ENCODE data around the gene PRKAG3.

PRKAG3 gene

DNA sequence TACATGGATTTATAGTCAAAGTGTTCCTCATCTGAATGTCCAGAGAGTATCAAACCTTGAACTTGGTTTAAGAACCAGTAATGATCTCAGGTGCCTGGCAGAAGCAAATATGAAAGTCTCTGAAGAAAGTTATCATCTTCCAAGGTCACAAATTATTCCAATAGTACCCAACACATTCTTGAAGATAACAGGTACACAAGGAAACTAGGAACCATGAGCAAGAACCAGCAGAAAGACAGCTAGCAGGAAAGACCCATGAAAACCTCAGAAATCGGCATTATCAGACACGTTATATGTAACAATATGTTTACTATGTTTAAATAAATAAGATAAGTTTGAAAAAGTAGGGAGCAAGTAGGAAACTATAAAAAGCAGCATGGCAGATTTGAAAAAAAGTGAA is 5.9 kb upstream of the PRKAG3 start:
- no peak for DNase-seq

DNA sequence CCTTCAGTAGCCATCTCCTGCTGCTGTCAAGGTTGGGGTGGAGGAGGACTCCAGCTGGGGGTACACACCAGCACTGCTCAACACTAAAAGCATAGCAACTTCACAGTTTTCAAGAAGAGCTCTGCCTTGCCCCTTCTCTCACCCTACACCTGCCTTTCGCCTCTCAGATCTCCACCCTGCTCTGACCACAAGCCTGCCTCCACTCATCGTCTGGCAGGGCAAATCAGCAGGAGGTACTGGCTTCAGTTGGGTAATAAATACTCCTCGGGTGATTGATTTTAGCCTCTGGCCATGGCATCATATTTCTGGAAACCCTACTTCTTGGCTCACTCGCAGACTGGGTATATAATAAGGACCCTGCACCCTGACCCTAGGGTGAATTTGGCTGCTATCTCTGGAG is 3.1 kb upstream of the PRKAG3 start:
- DNase-seq, result no peak

DNA sequence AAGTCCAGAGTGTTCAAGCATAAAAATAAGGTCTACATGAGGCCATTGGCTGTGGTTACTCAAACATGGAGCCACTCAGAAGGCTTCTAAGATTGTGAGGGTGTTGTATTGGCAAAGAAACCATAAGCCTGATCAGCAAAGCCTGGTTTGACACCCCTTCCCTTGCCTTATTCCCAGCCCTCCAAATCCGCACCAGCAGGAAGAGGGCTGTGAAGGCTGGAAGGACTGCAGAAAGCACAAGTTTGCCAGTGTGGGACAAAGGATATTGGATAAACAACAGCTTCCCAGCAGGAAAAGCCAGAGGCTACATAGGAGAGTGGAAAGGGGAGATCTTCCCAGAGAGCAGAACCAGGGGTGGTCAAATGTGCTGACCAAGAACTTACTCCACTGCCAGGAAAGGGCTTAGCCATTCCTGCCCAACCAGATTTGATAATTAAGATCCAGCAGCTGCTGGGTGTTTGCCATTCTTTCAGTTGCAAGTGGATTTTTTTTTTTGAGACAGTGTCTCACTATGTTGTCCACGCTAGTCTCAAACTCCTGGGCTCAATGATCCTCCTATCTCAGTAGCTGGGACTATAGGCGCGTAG is 1.5 kb upstream of the PRKAG3 start:
- DNase-seq, result no peak

DNA sequence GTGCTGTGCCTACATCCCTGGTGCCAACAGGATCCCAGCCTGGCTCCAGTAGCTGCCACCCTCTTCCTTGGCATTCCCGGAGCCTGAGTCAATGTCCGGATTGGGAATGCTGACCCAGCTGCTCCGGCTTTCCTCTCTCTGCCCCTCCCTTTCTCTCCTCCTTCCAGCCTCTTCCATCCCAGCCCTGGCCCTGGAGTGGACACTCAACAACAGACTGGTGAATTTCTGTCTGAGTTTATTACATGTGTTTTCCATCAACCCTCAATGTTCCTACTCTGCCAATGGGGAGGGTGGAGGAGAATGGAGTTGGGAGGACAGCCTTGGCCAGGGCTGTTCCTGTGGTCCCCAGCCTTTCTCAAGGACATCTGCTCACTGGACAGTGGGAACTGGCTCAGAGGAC is 917 bp upstream of the PRKAG3 start:
- no peak for DNase-seq

DNA sequence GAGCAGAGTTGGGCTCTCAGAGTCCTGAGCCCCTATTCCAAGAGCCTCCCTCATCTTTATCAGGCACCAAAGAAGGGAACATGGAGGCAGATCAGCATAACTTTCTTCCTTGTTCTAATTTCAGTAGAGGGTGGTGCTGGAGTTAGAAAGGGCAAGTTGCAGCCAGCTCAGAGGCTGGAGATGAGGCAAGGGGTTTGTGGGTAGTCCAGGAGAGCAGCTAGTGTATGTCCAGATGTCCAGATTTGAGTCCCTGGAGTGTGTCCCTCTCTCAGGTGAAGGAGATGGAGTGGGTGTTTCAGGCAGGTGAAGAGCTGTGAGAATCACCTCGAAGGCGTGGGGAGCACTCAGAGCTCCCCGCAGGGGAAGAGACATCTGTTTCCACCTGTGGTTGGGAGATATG is 478 bp upstream of the PRKAG3 start:
- no peak for DNase-seq

DNA sequence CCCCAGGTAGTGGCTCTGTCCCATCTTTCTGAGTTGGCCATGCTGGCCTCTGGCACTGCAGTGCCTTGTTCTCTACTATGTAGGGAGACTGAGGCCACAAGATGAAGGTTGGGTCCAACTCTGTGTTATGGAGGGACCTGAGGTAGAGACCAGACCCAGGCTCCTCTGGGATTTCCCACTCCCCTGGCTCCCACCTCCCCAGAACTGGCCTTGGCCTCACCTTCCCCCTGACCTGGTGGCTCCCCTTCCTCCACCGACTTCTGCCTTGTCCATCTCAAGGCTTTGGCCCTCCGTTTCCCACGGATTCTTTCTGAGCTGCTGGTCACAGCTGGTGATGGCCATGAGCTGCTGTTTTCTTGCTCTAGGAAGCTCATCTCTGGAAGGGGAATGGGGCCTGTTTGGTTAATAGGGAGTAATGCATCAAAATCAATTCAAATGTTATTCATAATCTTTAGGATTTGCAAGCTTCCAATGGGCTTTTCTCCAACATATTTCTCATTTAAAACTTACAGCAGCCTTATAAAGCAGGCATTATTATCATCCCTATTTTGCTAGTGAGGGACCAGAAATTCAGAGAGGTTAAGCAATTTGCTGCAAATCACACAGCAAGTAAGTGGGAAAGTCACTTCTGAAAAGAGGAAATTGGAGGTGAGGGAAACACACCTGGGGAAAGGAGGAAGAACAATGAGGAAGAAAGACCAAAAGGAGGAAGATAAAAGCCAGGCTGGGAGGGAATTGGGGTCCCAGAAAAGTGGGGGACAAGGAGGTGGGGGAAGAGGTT is 887 bp downstream of the PRKAG3 start:
- no peak for DNase-seq

DNA sequence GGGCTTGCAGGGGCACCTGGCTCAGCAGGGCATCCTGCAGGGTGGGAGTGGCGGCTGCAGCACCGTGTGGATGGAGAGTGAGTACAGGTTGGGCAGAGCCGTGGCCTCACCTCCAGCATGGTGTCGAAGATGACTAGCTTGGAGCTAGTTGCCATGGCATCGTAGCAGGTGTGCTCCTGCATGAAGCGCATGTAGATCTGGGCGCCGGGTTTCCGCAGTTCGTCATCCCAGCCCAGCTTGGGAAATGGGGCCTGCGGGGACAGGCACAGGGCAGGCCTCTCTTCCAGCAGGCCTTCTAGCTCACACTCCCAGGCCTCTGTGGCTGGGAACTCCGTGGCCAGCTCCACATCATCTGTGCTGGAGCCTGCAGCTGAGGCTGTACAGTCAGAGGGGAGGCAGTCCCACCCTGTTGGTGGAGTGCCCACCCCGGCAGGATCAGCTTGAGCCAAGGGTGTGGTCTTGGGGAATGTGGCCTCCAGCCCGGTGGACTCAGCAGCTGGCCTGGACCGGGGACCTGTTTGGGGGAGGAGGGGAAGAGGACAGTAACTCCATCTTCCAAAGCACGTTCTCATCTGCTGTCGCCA is 1.6 kb downstream of the PRKAG3 start:
- DNase-seq, result no peak

DNA sequence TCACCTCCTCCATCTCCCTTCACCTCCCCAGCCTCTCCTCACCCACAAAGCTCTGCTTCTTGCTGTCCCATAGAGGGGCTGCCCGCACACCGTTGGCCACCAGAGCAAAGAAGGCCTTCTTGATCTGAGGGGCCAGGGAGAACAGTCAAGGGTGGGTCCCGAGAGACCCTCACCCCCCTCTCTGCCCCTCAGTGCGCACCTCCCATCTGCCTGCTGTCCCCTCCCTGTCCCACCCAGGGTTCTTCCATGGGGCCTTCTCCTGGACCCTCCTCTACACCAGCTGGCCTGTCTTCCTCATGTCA is 3.2 kb downstream of the PRKAG3 start:
- no peak for DNase-seq

DNA sequence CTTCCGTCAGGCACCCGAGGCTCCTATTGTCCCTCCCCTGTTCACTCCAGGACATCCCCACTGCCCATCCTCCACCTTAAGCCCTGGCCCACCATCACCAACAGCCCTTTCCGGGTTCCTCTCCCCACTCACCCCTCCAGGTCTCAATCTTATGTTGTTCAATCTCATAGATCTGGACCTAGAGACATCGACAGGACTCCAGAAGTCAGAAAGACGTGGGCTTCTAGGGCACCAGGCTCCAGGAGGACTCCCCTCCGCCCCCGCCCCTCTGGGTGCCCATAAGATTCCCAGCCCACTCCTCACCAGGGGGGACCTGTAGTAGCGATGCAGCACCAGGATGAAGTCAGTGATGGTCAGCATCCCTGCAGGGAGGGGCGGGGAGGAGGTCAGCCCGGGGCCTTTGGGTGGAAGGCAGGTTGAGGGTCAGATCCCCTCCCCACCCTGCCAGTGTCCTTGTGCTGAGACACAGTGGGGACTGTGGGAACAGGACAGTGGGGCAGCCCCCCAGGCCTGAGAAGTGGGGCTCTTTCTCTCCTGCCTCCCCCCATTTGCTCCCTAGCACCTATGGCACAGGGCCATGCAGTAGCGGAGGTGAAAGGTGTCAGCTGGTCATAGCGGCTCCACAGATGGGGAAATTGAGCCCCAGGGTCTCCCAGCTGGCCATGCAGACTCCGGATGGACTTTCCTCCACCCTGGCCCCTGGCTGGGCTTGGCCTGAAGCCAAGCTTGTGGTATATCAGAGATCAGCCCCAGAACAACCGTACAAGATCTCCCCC is 3.7 kb downstream of the PRKAG3 start:
- DNase-seq, result no peak

DNA sequence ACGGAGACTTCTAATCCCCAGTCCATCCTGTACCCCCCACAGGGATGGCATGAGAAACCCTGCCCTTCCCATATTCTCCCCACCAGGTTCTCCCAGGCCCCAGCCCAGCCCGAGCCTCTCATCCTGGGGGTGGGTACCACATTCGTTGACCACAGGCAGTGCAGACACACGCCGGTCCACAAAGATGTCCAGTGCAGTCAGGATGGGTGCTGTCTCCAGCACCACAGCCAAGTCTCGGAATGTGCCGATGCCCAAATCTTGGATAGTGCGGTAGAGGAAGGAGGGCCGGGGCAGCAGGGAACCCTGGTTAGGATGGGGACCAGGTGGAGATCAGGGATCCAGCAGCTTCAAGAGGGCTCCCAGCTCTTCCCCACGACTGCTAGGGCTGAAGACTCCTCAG is 4.8 kb downstream of the PRKAG3 start:
- no peak for DNase-seq

DNA sequence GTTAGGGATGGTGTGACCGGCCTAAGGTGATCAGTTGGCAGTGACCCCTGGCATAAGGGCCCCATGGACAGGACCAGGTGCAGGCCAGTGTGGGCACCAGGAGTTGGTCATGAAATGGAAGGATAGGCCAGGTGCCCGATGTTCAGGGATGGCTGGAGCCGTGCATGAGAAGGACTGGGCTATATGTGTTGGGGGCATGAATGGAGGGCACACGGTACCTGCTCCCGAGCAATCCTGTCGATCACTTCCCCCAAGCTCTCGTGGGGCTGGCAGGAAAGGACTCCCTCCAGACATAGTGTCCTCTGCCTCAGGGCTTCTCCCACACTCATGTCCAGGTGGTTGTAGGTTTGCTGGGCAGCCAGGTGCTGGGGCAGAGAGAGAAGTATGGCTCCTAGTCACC is 7.6 kb downstream of the PRKAG3 start:
- DNase-seq, result no peak

DNA sequence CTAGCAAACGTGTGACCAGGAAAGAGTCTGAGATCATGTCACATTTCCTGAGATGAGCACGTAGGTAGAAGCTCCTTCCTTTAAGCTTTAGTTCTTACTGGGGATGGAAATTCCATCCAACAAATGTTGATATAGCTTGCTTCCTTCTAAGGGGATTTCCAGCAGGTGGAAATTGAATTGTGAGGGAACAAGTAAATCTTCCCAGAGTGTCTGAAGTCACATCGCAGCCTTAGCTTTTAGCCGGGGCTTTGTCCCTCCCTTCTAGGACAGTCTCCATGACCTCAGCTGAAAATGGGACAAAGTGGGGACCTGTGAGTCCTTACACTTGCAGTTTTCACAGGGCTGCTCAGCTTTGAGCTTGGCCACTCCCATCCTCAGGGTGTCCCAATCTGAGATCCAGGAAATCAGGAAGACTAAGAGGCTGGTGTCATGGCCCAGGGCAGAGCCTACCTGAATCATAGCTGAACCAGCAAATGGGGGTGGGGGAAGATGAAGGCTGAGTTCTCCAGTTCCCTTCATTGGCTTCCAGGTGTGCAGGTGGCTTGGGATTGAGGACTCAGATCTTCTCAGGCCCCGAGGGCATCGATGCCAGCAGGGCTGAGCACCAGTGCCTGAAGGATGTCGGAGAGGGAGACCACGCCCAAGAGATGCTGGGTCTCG is 8.3 kb downstream of the PRKAG3 start:
- DNase-seq, result no peak

DNA sequence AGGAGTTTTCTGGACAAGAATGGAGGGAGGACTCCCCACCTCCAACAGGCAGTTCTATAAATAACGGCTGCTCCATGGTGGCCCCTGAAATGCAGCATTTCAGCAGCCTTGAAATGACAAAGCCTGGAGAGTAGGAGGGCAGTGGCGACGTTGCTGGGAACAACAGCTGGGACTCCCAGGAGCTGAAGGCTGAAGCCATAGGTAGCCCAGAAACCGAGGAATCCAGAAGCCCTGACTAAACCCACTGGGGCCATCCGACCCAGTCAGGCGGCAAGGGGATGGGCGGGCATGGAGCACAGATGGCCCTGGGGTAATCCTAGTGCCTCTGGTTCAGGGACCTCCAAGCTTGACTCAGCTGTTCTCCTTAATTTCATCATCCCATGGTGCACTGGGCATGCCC is 9.0 kb downstream of the PRKAG3 start:
- DNase-seq, result no peak

DNA sequence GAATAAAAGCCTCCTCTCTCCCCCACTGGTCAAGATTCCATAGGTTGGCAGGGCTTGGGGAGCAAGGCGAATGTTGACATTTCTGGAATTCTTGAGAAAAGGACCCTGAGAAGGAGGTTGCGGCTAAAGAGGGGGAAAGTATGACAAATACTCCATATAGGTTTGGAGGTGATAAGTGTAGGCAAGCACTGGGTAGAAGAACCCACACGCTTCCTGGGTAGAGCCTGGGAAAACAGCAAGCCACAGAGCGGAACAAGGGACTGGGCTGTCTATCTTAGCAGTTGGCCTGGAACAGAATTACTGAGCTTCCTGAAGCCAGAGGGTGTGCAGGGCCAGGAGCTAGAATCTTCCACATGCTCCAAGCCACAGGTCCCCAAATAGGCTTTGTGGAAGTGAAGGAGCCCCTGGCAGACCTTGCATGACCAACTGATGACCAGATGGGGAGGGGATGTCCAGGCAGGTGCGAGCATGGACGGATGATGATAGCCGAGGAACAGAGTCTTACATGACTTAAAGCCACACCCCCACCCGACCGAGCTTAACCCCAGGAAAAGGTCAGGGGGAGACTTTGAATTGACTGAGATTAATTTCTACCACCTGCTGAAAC is 9.9 kb downstream of the PRKAG3 start:
- no peak for DNase-seq

DNA sequence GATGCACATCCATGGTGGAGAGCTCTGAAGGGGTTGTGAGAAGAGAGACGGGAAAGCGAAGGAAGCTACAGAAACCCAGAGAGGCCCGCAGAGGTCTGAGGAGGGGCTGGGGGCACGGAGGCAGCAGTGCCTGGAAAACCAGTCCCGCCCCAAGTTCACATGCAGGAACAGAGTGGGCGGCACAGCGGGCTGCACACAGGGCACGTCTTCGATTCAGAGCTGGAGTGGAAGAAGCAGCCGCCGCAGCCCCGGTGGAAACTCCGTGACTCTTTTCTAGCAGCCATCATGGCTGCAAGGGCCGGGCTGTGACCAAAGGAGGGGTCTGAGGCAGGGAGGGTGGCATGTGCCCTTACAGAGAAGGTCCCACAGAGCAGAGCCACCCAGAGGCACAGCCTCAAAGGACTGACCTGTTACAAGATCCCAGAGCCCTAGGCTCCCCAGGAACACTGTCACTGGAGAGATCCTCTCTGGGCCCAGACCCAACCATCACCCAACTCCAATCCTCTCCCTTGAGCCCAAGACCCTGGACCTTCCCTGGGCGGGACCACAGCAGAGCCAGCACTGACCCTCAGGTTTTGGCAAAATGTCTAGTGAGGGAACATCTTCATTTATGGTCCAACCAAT is 10.7 kb downstream of the PRKAG3 start:
- DNase-seq, result no peak

DNA sequence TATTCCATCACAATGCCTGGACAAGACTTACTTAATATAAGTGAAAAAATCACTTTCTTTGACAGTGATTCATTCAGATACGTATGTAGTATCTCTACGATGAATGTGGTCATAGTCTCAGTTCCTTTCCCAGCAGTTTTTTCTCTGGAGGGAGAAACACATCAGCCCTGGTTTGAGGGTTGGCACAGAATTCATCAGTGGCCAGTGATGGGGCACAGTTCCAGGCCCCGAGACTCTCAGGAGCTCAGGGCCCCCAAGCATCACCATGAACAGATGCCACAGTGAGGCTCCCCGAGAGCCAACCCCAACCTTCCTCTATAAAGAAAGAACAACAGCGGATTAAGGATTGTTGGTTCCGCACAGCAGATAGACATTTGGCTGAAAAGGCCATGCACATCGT is 12.5 kb downstream of the PRKAG3 start:
- DNase-seq, result no peak

DNA sequence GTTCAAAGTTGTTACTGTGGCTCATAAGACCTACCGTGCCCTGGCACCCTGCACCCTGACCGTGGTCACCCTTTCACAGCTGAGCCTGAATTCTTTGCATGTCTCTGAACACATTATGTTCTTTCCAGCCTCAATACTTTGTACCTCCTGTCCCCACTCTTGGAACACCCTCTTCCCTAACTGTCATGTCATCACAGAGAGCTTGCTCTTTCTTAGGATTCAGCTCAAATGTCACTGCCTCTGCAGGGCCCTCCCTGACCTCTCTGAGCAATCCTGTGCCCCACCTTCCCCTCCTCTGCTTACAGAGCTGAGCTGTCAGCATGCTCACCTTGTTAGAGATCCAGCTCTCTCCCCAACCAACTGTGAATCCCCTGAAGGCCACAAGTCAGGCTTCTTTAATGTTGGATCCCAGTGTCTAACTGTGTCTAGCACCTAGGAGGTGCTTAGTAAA is 15.0 kb downstream of the PRKAG3 start:
- no peak for DNase-seq

DNA sequence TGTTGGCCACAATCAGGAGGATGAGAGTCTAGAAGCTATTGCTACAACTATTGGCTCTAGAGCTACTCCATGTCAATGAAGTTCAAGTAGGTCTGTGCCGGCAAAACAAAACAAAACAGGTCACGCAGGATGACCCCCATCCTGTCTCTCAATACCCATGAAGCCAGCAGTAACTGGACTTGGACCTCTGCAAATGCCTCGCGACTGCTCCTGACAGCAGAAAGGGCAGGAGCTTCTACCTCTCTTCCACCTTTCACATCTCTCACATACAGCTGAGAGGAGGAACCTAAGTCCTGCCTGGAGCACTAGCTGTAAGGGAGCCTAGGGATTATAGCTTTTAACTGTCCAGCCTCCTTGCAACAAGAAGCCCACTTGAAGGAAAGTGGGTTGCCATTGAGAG is 16.0 kb downstream of the PRKAG3 start:
- no peak for DNase-seq

DNA sequence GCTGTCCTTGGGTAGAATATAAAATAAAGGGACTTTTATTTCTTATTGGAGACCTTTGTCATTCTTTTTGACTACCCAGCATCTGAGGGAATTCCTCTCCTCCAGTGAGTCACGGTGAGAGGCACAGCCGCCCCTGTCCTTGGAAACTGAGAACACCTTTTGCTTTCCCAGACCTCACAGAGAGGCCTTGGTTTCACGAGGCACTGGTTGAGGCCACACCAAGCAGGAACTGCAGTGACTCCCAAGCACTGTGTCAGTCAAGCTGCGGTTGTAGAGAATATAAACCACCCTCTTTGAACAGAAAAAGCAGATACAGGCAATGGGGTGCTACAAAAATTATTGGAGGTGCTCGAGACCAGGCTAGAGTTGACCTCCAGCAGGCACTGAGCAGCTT is 16.4 kb downstream of the PRKAG3 start:
- DNase-seq, result no peak

DNA sequence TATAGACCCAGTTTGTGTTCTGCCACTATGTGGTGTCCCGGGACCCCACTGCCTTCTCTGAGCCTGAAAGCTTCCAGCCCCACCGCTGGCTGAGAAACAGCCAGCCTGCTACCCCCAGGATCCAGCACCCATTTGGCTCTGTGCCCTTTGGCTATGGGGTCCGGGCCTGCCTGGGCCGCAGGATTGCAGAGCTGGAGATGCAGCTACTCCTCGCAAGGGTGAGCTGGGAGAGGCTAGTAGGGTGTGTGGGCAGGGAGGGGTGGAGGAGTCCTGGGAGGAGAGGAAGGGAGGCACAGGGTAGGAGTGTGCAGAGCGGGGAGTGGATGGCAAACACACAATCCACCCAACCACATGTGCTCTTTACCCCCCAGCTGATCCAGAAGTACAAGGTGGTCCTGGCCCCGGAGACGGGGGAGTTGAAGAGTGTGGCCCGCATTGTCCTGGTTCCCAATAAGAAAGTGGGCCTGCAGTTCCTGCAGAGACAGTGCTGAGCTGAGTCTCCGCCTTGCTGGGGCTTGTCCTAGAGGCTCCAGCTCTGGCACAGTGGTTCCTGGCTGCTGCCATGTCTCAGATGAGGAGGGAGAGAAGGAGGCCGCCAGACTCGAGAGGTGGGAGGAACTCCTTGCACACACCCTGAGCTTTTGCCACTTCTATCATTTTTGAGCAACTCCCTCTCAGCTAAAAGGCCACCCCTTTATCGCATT is 16.9 kb downstream of the PRKAG3 start:
- no peak for DNase-seq

DNA sequence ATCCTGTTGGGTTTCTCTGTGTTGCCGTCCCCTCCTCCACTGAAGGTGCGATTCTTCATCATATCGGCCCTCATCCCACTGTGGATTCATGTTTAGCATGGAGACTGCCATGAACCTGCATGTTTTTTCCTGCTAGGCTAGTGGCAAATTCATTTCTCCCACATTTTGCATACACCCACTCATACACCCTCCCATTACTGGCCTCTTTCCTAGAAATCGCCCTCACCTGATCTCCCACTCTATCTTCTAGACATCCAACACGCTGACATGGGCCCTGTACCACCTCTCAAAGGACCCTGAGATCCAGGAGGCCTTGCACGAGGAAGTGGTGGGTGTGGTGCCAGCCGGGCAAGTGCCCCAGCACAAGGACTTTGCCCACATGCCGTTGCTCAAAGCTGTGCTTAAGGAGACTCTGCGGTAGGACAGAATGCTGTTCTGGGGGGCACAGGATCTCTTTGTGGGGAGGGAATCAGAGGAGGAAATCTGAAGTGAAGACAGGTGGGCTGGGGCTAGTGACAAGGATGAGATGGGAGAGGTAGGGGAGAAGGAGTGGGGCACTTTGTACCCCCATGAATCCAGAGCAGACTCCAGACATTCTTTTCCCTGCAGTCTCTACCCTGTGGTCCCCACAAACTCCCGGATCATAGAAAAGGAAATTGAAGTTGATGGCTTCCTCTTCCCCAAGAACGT is 17.7 kb downstream of the PRKAG3 start:
- DNase-seq, result no peak

Data from activated T-cell treated with anti-CD3 and anti-CD28 coated beads for 4 hours (primary cell).